Endodermal cell (in vitro differentiated cells): ENCODE results near the gene CHN1. TPM values are rescaled to one million over a fixed set of nuclear protein-coding genes. Genes with fewer than 3 reads are reported as not detected.
A peak's percentile ranks its signal among the peaks of the same experiment; 100 is the strongest.

Experiments used
- DNase-seq: peaks from one replicate; pipeline ENCODE4 v3.0.0-alpha.2; 2017
- H3K27ac ChIP-seq: 2 replicates; pipeline ENCODE4 v1.5.1; 2013; ENCODE audit warnings: mild to moderate bottlenecking, low read depth, low read length, moderate library complexity
- H3K27me3 ChIP-seq: 2 replicates; pipeline ENCODE4 v1.6.1; 2013; ENCODE audit warnings: mild to moderate bottlenecking, low read length, moderate library complexity; ENCODE audit not compliant: insufficient read depth, control insufficient read depth, poor library complexity, severe bottlenecking
- H3K36me3 ChIP-seq: 2 replicates; pipeline ENCODE4 v1.7.0; 2013; ENCODE audit warnings: mild to moderate bottlenecking, low read length, moderate library complexity; ENCODE audit not compliant: control insufficient read depth, insufficient read depth
- H3K4me1 ChIP-seq: one replicate; pipeline ENCODE4 v1.7.0; 2013; ENCODE audit warnings: low read length; ENCODE audit not compliant: control insufficient read depth, insufficient read depth
- H3K4me3 ChIP-seq: 2 replicates; pipeline ENCODE4 v1.5.1; 2013; ENCODE audit warnings: mild to moderate bottlenecking, low read length, moderate library complexity
- H3K9ac ChIP-seq: 2 replicates; pipeline ENCODE4 v1.6.1; 2013; ENCODE audit warnings: mild to moderate bottlenecking, low read length, moderate library complexity; ENCODE audit not compliant: poor library complexity, severe bottlenecking; ENCODE audit errors: extremely low read depth
- H3K9me3 ChIP-seq: 2 replicates; pipeline ENCODE4 v1.6.1; 2013; ENCODE audit warnings: mild to moderate bottlenecking, low read length, moderate library complexity; ENCODE audit not compliant: control insufficient read depth
- H3K27ac Mint-ChIP-seq: 2 replicates; pipeline ENCODE4 v1.8.0; 2020; ENCODE audit warnings: mixed read lengths
- H3K27me3 Mint-ChIP-seq: 2 replicates; pipeline ENCODE4 v1.8.0; 2021; ENCODE audit warnings: mild to moderate bottlenecking, mixed read lengths; ENCODE audit not compliant: insufficient read depth
- H3K36me3 Mint-ChIP-seq: 2 replicates; pipeline ENCODE4 v1.8.0; 2020; ENCODE audit warnings: low read depth, mixed read lengths
- H3K4me1 Mint-ChIP-seq: 2 replicates; pipeline ENCODE4 v1.8.0; 2020; ENCODE audit warnings: mixed read lengths
- H3K4me3 Mint-ChIP-seq: 2 replicates; pipeline ENCODE4 v1.8.0; 2020; ENCODE audit warnings: mild to moderate bottlenecking, moderate library complexity, mixed read lengths
- H3K9me3 Mint-ChIP-seq: 2 replicates; pipeline ENCODE4 v1.8.0; 2020; ENCODE audit warnings: mild to moderate bottlenecking, mixed read lengths
- CTCF ChIP-seq: fragments of 200-600 bp; sonication (generic); conservative IDR thresholded peaks from 2 replicates; pipeline ENCODE4 v1.5.0; 2021; ENCODE audit warnings: antibody characterized with exemption, mild to moderate bottlenecking
- WGBS, 2 experiments: methylation state at CpG; one replicate each; pipeline versions ENCODE4 v1.1.5 to v1.1.7; 2013; ENCODE audit warnings: missing lambda C conversion rate in 2 of 2, mixed read lengths in 1 of 2; ENCODE audit not compliant: insufficient coverage in 1 of 2, insufficient read length in 1 of 2; 5-methylcytosine and 5-hydroxymethylcytosine counted together
- total RNA-seq, 2 donors: library from RNA; stranded (reverse); fragmentation: NEBNext Ultra II Directional in 1 of 2; extraction: Animal tissue kit (Norgen Biotek cat#: 25700) in 1 of 2; gene quantifications; 2 replicates in 1 of 2; 3 replicates in 1 of 2; pipeline ENCODE4 v1.2.1, GENCODE V29; 2021

The CHN1 gene
- total RNA-seq, 2 donors from 2014 or later: 24.3 to 28.8 TPM

DNA sequence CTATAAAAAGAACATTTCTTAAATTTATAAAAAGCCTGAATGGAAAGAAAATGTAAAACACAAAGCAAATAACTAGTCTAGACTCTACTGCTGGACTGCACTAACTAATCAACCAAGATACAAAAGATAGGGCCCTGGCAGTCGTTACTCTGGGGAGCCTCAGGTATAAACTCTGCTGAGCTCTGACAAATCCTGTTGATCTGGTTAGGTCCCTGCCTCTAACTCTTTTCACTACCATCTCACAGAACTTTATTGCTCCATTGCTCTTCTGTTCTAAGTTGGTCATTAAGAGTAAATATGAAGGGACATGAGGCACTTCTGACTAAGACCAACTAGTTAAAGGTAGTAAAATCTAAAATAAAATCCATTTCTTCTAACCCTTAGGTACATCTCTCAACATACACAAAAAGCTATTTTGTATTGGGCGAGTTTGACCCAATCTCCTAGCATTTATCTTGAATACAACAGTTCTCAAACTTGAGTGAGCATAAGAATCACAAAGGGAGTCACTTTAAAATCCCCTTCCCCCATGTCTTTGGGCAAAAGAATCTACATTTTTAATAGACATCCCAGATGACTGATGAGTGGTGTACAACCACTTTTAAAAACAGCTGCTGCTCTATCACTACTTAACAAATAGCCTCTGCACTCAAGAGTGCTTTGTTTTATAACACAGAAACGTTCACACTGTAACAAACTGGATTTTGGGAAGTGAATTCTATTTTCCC lies 2.5 kb downstream of the CHN1 start:
- Mint-ChIP-seq H3K4me1 (peaks cover 22% of the 10 kb centered on the region), H3K9me3 (no peaks in the 10 kb centered on the region), H3K4me3 (no peak overlapping the region), H3K27ac (no peak overlapping the region), H3K36me3 (no peaks in the 10 kb centered on the region), H3K27me3 (peaks cover 3% of the 10 kb centered on the region)
- TF ChIP-seq CTCF: no peak
- Histone ChIP-seq H3K4me3 (peak overlapping the region; percentile 90), H3K9me3 (no peaks in the 10 kb centered on the region), H3K27ac (peak overlapping the region; percentile 64), H3K27me3 (no peaks in the 10 kb centered on the region), H3K4me1 (peaks cover 8% of the 10 kb centered on the region), H3K9ac (no peak overlapping the region), H3K36me3 (no peaks in the 10 kb centered on the region)
- no peak for DNase-seq
- WGBS, 2 experiments: 39 to 90% methylated on average over 1 to 3 of the region's 3 CpGs

DNA sequence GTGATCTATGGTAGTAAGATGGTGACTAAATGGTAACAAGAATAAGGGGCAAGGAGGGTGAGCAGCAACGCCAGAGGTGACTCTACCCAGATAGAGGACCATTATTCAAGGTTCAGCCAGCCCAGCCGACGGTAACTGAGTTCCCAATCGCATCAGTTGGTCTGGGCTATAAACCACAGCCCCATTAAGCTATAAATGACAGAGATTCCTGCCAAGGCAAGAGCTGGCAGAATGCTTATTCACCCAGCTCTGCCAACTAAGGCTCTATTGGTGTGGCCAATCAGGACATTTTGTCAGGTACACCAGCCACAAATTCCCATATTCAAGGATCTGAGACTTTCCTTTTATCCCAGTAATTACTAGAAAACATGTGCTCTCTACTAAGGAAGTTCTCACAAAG lies 3.6 kb downstream of the CHN1 start:
- no peaks in the 10 kb centered on the region for H3K9me3 Mint-ChIP-seq
- H3K4me1 ChIP-seq: peaks cover 8% of the 10 kb centered on the region
- TF ChIP-seq CTCF: no peak
- no peak overlapping the region for H3K27ac Mint-ChIP-seq
- H3K27me3 ChIP-seq: no peaks in the 10 kb centered on the region
- H3K4me3 ChIP-seq: no peak overlapping the region
- no peaks in the 10 kb centered on the region for H3K36me3 Mint-ChIP-seq
- H3K9ac ChIP-seq: no peak overlapping the region
- H3K9me3 ChIP-seq: no peaks in the 10 kb centered on the region
- no peak overlapping the region for H3K27ac ChIP-seq
- no peaks in the 10 kb centered on the region for H3K36me3 ChIP-seq
- no peaks in the 10 kb centered on the region for H3K27me3 Mint-ChIP-seq
- no peak overlapping the region for H3K4me3 Mint-ChIP-seq
- no peak for DNase-seq
- H3K4me1 Mint-ChIP-seq: peaks cover 19% of the 10 kb centered on the region
- 90 to 100% methylated on average over 3 to 4 of the region's 4 CpGs for WGBS, 2 experiments

GRCh38 chr2:174997110-174997509 lies 8.1 kb downstream of the CHN1 start:
- no peaks in the 10 kb centered on the region for H3K27me3 Mint-ChIP-seq

More at GRCh38 chr2:174997110-174997509, 8.1 kb downstream of the CHN1 start:
- H3K4me3 Mint-ChIP-seq: no peak overlapping the region
- no peak overlapping the region for H3K27ac Mint-ChIP-seq
- Histone ChIP-seq H3K27me3 (no peaks in the 10 kb centered on the region), H3K4me1 (no peaks in the 10 kb centered on the region), H3K9me3 (peaks cover 6% of the 10 kb centered on the region), H3K36me3 (no peaks in the 10 kb centered on the region), H3K27ac (no peak overlapping the region), H3K9ac (no peak overlapping the region), H3K4me3 (no peak overlapping the region)
- no peaks in the 10 kb centered on the region for H3K36me3 Mint-ChIP-seq
- WGBS, 2 experiments: 91 to 100% methylated on average over 3 of the region's 3 CpGs
- DNase-seq: no peak
- no peaks in the 10 kb centered on the region for H3K9me3 Mint-ChIP-seq
- TF ChIP-seq CTCF: no peak
- H3K4me1 Mint-ChIP-seq: no peaks in the 10 kb centered on the region
